ENCODE data around the gene TNFRSF13B. TPM values are rescaled to one million over a fixed set of nuclear protein-coding genes. Genes with fewer than 3 reads are reported as not detected.

TNFRSF13B gene
- total and polyA plus RNA-seq, 10 of the 15 experiments (the other 5 are each of a cell fraction or from before 2014, with no cell fraction given): 15.5 to 231 (median 119) TPM

- peak; percentile 77 for TF ChIP-seq RUNX3 (IDR thresholded peaks at IDR 0.05; ENCODE audit: low read length)
- TF ChIP-seq YY1 (IDR thresholded peaks at IDR 0.05; ENCODE audit: low read depth, low read length): no peak
- no peak for TF ChIP-seq SRF (IDR thresholded peaks at IDR 0.05; ENCODE audit: low read depth in 2 of 2, low read length in 2 of 2)
- TF ChIP-seq, protein P1, sequence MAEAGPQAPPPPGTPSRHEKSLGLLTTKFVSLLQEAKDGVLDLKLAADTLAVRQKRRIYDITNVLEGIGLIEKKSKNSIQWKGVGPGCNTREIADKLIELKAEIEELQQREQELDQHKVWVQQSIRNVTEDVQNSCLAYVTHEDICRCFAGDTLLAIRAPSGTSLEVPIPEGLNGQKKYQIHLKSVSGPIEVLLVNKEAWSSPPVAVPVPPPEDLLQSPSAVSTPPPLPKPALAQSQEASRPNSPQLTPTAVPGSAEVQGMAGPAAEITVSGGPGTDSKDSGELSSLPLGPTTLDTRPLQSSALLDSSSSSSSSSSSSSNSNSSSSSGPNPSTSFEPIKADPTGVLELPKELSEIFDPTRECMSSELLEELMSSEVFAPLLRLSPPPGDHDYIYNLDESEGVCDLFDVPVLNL (IDR thresholded peaks at IDR 0.05; ENCODE audit: low read depth, low read length): no peak
- TF ChIP-seq PRDM15 (CRISPR knock-in tag; IDR thresholded peaks at IDR 0.05): no peak
- 0 out of 2 replicates have a peak, but pooled peaks have one; percentile 31 for TF ChIP-seq SMAD5 (IDR thresholded peaks at IDR 0.05; ENCODE audit: low read depth)
- TF ChIP-seq IKZF2 (IDR thresholded peaks at IDR 0.05): peak in 1 of 2 experiments; percentile 33; a peak in 1 of 4 replicates
- no peak for TF ChIP-seq RCOR1 (conservative IDR thresholded peaks at IDR 0.05; ENCODE audit: low read depth, low read length)
- no peak for TF ChIP-seq RBBP5 (conservative IDR thresholded peaks at IDR 0.05)
- TF ChIP-seq, protein P2, sequence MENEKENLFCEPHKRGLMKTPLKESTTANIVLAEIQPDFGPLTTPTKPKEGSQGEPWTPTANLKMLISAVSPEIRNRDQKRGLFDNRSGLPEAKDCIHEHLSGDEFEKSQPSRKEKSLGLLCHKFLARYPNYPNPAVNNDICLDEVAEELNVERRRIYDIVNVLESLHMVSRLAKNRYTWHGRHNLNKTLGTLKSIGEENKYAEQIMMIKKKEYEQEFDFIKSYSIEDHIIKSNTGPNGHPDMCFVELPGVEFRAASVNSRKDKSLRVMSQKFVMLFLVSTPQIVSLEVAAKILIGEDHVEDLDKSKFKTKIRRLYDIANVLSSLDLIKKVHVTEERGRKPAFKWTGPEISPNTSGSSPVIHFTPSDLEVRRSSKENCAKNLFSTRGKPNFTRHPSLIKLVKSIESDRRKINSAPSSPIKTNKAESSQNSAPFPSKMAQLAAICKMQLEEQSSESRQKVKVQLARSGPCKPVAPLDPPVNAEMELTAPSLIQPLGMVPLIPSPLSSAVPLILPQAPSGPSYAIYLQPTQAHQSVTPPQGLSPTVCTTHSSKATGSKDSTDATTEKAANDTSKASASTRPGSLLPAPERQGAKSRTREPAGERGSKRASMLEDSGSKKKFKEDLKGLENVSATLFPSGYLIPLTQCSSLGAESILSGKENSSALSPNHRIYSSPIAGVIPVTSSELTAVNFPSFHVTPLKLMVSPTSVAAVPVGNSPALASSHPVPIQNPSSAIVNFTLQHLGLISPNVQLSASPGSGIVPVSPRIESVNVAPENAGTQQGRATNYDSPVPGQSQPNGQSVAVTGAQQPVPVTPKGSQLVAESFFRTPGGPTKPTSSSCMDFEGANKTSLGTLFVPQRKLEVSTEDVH (IDR thresholded peaks at IDR 0.05; ENCODE audit: low read depth, partially characterized antibody): no peak
- TF ChIP-seq, protein P3, sequence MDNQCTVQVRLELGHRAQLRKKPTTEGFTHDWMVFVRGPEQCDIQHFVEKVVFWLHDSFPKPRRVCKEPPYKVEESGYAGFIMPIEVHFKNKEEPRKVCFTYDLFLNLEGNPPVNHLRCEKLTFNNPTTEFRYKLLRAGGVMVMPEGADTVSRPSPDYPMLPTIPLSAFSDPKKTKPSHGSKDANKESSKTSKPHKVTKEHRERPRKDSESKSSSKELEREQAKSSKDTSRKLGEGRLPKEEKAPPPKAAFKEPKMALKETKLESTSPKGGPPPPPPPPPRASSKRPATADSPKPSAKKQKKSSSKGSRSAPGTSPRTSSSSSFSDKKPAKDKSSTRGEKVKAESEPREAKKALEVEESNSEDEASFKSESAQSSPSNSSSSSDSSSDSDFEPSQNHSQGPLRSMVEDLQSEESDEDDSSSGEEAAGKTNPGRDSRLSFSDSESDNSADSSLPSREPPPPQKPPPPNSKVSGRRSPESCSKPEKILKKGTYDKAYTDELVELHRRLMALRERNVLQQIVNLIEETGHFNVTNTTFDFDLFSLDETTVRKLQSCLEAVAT (IDR thresholded peaks at IDR 0.05): 0 out of 2 replicates have a peak, but pooled peaks have one; percentile 24
- TF ChIP-seq MXI1 (IDR thresholded peaks at IDR 0.05; ENCODE audit: low read depth, low read length): 0 out of 2 replicates have a peak, but pooled peaks have one; percentile 21
- TF ChIP-seq SP1 (IDR thresholded peaks at IDR 0.05; ENCODE audit: low read depth, low read length): no peak
- no peak for TF ChIP-seq RELB (IDR thresholded peaks at IDR 0.05; ENCODE audit: low read depth)
- no peak for TF ChIP-seq PAX8 (IDR thresholded peaks at IDR 0.05)
- TF ChIP-seq GABPA (IDR thresholded peaks at IDR 0.05; ENCODE audit: low read depth): no peak
- no peak for TF ChIP-seq CBX3 (IDR thresholded peaks at IDR 0.05; ENCODE audit: borderline replicate concordance, low read depth)
- no peak for TF ChIP-seq JUNB (IDR thresholded peaks at IDR 0.05)
- TF ChIP-seq WRNIP1 (IDR thresholded peaks at IDR 0.05; ENCODE audit: borderline replicate concordance, low read depth, low read length): no peak
- TF ChIP-seq CBFB (IDR thresholded peaks at IDR 0.05; ENCODE audit: low read depth): no peak
- TF ChIP-seq MYB (IDR thresholded peaks at IDR 0.05; ENCODE audit: borderline replicate concordance, low read depth, low read length): no peak
- TF ChIP-seq STAT3 (IDR thresholded peaks at IDR 0.05; ENCODE audit: low read depth, low read length): no peak
These were observed 6.0 kb upstream of the TNFRSF13B start (continued) for GRCh38 chr17:16977932-16978331.
